Glomerular endothelial cell (primary cell): ENCODE measurements around the gene MSH6. TPM values are rescaled to one million over a fixed set of nuclear protein-coding genes. Genes with fewer than 3 reads are reported as not detected.
"Not testable (repeated sequence)": the region's sequence is repeated elsewhere in the genome, so short reads cannot be mapped to it uniquely, and the experiment has no call there.

Experiments
- DNase-seq: peaks from one replicate; pipeline ENCODE4 v3.0.0-alpha.2; 2011; ENCODE audit warnings: low read depth, low spot score; ENCODE audit errors: extremely low read depth
- total RNA-seq: library from RNA; depleted of rRNA; stranded (reverse); fragments of >200 nt; gene quantifications from 2 replicates; pipeline ENCODE4 v1.2.3, GENCODE V29; 2015

MSH6 gene
- total RNA-seq, 1 donor from 2014 or later: 33.4 TPM

GRCh38 chr2:47843407-47843806 lies 60.5 kb downstream of the MSH6 start:
- DNase-seq: no peak

GRCh38 chr2:47844162-47844561 lies 61.2 kb downstream of the MSH6 start:
- no peak for DNase-seq

- no peak for DNase-seq
Observed at GRCh38 chr2:47849368-47849767, 66.4 kb downstream of the MSH6 start.

- DNase-seq: no peak
Observed at GRCh38 chr2:47850198-47850597, 67.3 kb downstream of the MSH6 start.

GRCh38 chr2:47853067-47853777 lies 70.3 kb downstream of the MSH6 start:
- DNase-seq: not testable (repeated sequence)

Other genes starting within 250 kb of the MSH6 start
- 0.06 and 0.34 TPM in 2 replicates for gene KCNK12, start 212.2 kb upstream of the MSH6 start, total RNA-seq
- 41.0 and 43.2 TPM in 2 replicates for gene FBXO11, start 123.4 kb downstream of the MSH6 start, total RNA-seq